WTC11 (cell line): Measurements from ENCODE around the gene LGI4. TPM values are rescaled to one million over a fixed set of nuclear protein-coding genes. Genes with fewer than 3 reads are reported as not detected.

Experiments used
- ATAC-seq: fragments of 200-7000 bp; cut with Tn5 transposase; 2 replicates; pipeline ENCODE4 v1.10.0; 2021; ENCODE audit warnings: mild to moderate bottlenecking, moderate library complexity
- CTCF ChIA-PET: fragments of 300-600 bp; sonication (Branson Sonifier 250); formaldehyde crosslinking; loops from one replicate; lab custom pipeline; 2021; ENCODE audit warnings: antibody characterized with exemption; lab: Charles Lee
- POLR2A ChIA-PET: fragments of 350-600 bp; sonication (Branson Sonifier 250); formaldehyde crosslinking; loops from one replicate; lab custom pipeline; 2021; ENCODE audit warnings: antibody characterized with exemption; lab: Charles Lee
- DNase-seq: peaks from one replicate; pipeline ENCODE4 v3.0.0; 2021; ENCODE audit warnings: low spot score
- H3K27ac Mint-ChIP-seq: 2 replicates; pipeline ENCODE4 v1.8.0; 2021; ENCODE audit warnings: mixed read lengths
- H3K27me3 Mint-ChIP-seq: 2 replicates; pipeline ENCODE4 v1.8.0; 2021; ENCODE audit warnings: low read depth, mild to moderate bottlenecking, moderate library complexity, mixed read lengths
- H3K36me3 Mint-ChIP-seq: 2 replicates; pipeline ENCODE4 v1.8.0; 2021; ENCODE audit warnings: mixed read lengths
- H3K4me1 Mint-ChIP-seq: 2 replicates; pipeline ENCODE4 v1.8.0; 2022; ENCODE audit warnings: mixed read lengths
- H3K4me3 Mint-ChIP-seq: 2 replicates; pipeline ENCODE4 v1.8.0; 2021; ENCODE audit warnings: mild to moderate bottlenecking, moderate library complexity, mixed read lengths
- H3K9me3 Mint-ChIP-seq: 2 replicates; pipeline ENCODE4 v1.8.0; 2021; ENCODE audit warnings: mixed read lengths
- AFF4 ChIP-seq: sonication (generic); formaldehyde crosslinking; IDR thresholded peaks from 2 replicates; pipeline ENCODE4 v1.8.1; 2023; ENCODE audit warnings: mild to moderate bottlenecking, missing genetic modification reagents, borderline replicate concordance
- ATF3 ChIP-seq: sonication (generic); formaldehyde crosslinking; conservative IDR thresholded peaks from 2 replicates; pipeline ENCODE4 v1.8.1; 2022; ENCODE audit warnings: mild to moderate bottlenecking, missing genetic modification reagents
- HMGXB4 ChIP-seq: sonication (generic); formaldehyde crosslinking; IDR thresholded peaks from 2 replicates; pipeline ENCODE4 v1.8.1; 2023; ENCODE audit warnings: mild to moderate bottlenecking, moderate library complexity, missing genetic modification reagents
- MYBL2 ChIP-seq: sonication (generic); formaldehyde crosslinking; IDR thresholded peaks from 2 replicates; pipeline ENCODE4 v1.8.1; 2023; ENCODE audit warnings: mild to moderate bottlenecking, moderate library complexity, missing genetic modification reagents
- NFYB ChIP-seq: sonication (generic); formaldehyde crosslinking; conservative IDR thresholded peaks from 2 replicates; pipeline ENCODE4 v1.8.0; 2022; ENCODE audit warnings: low read depth, missing genetic modification reagents
- SMAD3 ChIP-seq: sonication (generic); formaldehyde crosslinking; IDR thresholded peaks from 2 replicates; pipeline ENCODE4 v1.8.0; 2022; ENCODE audit warnings: missing genetic modification reagents, mild to moderate bottlenecking, borderline replicate concordance
- SOX15 ChIP-seq: fragments of 250-450 bp; sonication (Bioruptor Pico); IDR thresholded peaks from 2 replicates; pipeline ENCODE4 v1.9.0; 2021; ENCODE audit warnings: mild to moderate bottlenecking
- STAT6 ChIP-seq: sonication (generic); formaldehyde crosslinking; conservative IDR thresholded peaks from 2 replicates; pipeline ENCODE4 v1.8.1; 2023; ENCODE audit warnings: mild to moderate bottlenecking, low read depth, missing genetic modification reagents, moderate library complexity
- TEAD1 ChIP-seq: sonication (generic); formaldehyde crosslinking; IDR thresholded peaks from 2 replicates; pipeline ENCODE4 v1.8.0; 2022; ENCODE audit warnings: mild to moderate bottlenecking, missing genetic modification reagents
- ZNF317 ChIP-seq: sonication (generic); formaldehyde crosslinking; IDR thresholded peaks from 2 replicates; pipeline ENCODE4 v1.8.1; 2023; ENCODE audit warnings: low read depth, mild to moderate bottlenecking, moderate library complexity, missing genetic modification reagents, borderline replicate concordance
- ZNF425 ChIP-seq: fragments of 250-450 bp; sonication (Bioruptor Pico); conservative IDR thresholded peaks from 2 replicates; pipeline ENCODE4 v1.9.0; 2021; ENCODE audit warnings: mild to moderate bottlenecking
- ZNF532 ChIP-seq: fragments of 250-450 bp; sonication (Bioruptor Pico); IDR thresholded peaks from 2 replicates; pipeline ENCODE4 v1.9.0; 2021; ENCODE audit warnings: mild to moderate bottlenecking, borderline replicate concordance
- total RNA-seq: library from RNA; stranded (reverse); gene quantifications from 3 replicates; pipeline ENCODE4 v1.2.3, GENCODE V29; 2021

The LGI4 gene
- total RNA-seq, 1 experiment from 2014 or later = 14.2 TPM

GRCh38 chr19:35120898-35121297, 14.0 kb downstream of the LGI4 start (continued):
- no peak for TF ChIP-seq STAT6 (CRISPR knock-in tag)
- TF ChIP-seq ATF3 (CRISPR knock-in tag) = no peak
- TF ChIP-seq ZNF425 = no peak
- TF ChIP-seq AFF4 (CRISPR knock-in tag) = no peak
- TF ChIP-seq, all 79 proteins: peak for 0

GRCh38 chr19:35120492-35120891, 14.4 kb downstream of the LGI4 start:
- no peak for DNase-seq
- no peak overlapping the region for H3K4me3 Mint-ChIP-seq
- no peaks in the 10 kb centered on the region for H3K9me3 Mint-ChIP-seq
- ChIA-PET POLR2A (no interaction called here), CTCF (interaction anchor here (2.1 kb wide), 1 partner anchor 15 kb away, joined by 10 read pairs; the partner anchor contains the start of gene LGI4)
- TF ChIP-seq TEAD1 (CRISPR knock-in tag) = no peak
- peaks cover 7% of the 10 kb centered on the region for H3K27me3 Mint-ChIP-seq
- H3K27ac Mint-ChIP-seq = no peak overlapping the region
- no peak for ATAC-seq
- peaks cover 43% of the 10 kb centered on the region for H3K4me1 Mint-ChIP-seq
- no peaks in the 10 kb centered on the region for H3K36me3 Mint-ChIP-seq

GRCh38 chr19:35119578-35120155, 15.2 kb downstream of the LGI4 start:
- Mint-ChIP-seq H3K27ac (no peak overlapping the region), H3K4me3 (no peak overlapping the region), H3K9me3 (no peaks in the 10 kb centered on the region), H3K27me3 (peaks cover 3% of the 10 kb centered on the region), H3K4me1 (peaks cover 45% of the 10 kb centered on the region), H3K36me3 (no peaks in the 10 kb centered on the region)
- ATAC-seq (no peak), DNase-seq (no peak)
- CTCF ChIA-PET = interaction anchor here (0.6 to 2.2 kb wide), 5 partner anchors 16 to 64 kb away, joined by 4 to 12 read pairs (median 6); partner anchors contain the start of gene LGI4
- POLR2A ChIA-PET = no interaction called here
- TF ChIP-seq ZNF532 (CRISPR knock-in tag) = no peak
- no peak for TF ChIP-seq MYBL2 (CRISPR knock-in tag)
- TF ChIP-seq ZNF317 (CRISPR knock-in tag) = no peak
- TF ChIP-seq SOX15 = no peak
- no peak for TF ChIP-seq NFYB (CRISPR knock-in tag)
- no peak for TF ChIP-seq HMGXB4 (CRISPR knock-in tag)
- no peak for TF ChIP-seq SMAD3 (CRISPR knock-in tag)
